ENCODE measurements around the gene HCCS.
"Not testable (repeated sequence)": the region's sequence is repeated elsewhere in the genome, so short reads cannot be mapped to it uniquely, and the experiment has no call there.

The HCCS gene

DNA sequence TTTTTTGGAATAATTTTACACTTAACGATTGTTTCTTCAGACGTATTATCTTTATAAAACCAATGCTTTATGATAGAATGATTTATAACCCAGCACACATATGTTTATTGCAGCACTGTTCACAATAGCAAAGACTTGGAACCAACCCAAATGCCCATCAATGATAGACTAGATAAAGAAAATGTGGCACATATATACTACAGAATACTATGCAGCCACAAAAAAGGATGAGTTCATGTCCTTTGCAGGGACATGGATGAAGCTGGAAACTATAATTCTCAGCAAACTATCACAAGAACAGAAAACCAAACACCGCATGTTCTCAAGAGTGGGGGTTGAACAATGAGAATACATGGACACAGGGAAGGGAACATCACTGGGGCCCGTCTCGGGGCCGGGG is 12.0 kb downstream of the HCCS start:
- FAIRE-seq; DNase-seq (ENCODE audit: low spot score): not testable (repeated sequence)

DNA sequence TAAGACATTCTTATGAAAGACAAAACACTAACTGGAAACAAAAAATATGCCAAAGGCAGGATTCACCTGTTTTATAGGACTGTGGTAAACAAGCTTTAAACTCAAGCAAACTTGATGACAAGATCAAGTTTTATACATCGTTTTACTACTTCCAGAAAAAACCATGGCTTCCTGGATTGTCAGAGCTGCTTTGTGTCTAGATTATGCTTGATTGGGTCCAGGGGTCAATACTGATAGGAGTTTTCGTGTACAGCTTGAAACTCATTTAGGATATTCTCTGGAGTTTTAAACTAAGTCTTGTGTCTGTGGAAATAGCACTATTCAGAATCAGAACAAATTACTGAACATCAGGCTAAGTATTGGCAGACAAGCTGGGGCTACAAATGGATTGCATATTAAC is 13.0 kb downstream of the HCCS start:
- no peak for DNase-seq (ENCODE audit: low spot score)
- FAIRE-seq = no peak

DNA sequence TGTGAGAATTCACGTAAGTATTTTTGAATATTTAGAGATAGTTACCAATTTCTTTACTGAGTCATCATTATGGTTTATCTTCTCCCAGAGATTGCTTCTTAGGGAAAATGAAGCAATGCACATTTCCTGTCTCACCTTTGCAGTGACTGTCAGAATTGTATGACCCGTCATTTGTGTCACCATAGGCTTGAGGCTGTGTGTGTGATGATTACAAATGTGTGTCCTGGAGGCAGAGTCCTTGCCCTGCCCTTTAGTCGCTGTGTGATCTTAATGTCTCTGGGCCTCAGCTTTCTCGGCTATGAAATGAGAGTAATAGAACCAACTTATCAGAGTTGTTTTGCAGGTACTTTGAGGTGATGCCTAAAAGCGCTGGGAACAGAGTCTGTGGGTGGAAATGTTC is 13.9 kb downstream of the HCCS start:
- DNase-seq (ENCODE audit: low spot score) (no peak), FAIRE-seq (no peak)

DNA sequence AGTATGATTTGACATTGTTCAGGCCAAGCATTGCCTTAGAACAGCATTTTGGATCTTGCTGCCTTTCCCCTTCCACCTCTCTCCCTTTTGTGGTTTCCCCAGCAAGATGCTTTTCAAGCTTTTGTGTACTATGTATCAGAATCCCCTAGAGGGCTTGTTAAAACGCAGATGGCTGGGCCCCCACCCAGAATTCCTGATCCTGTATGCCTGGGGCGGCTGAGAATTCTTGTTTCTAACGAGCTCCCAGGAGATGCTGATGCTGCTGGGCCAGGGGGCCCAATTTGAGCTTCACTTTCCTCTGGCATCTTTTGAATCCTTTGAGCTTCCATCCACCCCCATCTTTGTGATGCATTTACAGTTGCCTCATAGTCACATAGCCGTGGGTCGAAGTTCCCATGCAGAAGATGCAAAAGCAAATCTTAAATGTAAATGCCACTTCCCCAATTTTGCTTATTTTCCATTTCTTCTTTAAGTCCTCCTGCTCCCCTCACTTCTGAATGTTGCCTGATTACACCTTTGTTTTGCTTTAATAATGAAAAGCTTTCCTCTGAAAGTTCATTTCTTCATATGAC is 18.5 kb downstream of the HCCS start:
- FAIRE-seq (no peak), DNase-seq (ENCODE audit: low spot score) (no peak)

DNA sequence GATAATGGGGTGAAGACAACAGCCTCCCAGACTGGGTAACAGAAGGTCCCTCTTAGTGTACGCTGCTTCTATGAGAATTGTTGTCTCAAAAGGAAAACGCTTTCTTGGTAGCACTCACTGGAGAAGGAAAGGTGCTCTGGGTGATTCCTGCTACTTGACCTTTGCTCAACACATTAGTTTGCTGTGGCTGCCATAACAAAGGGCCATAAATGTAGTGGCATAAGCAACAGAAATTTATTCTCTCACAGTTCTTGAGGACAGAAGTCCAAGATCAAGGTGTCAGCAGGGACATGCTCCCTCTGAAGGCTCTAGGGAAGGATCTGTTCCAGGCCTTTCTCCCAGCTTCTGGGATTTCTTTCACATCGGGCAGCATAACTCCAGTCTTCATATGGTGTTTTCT is 19.0 kb downstream of the HCCS start:
- FAIRE-seq = no peak

DNA sequence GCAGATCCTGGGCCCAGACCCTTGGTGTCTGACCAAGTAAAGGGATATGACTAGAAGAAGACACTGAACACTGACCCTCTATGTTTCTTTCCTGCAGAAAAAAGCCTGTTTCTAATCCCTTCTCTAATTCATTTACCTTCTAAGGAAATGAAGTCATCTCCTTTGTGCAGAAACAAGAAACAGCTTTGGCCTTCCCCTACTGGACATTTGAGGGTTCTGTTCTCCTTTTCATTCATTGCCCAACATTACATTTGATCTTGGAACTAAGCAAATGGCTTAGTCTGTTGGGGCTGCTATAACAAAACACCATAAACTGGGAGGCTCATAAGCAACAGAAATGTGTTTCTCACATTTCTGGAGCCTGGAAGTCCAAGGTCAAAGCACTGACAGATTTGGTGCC is 20.0 kb downstream of the HCCS start:
- FAIRE-seq = no peak
- no peak for DNase-seq (ENCODE audit: low spot score)

More for the DNA sequence above, 19.0 kb downstream of the HCCS start:
- no peak for DNase-seq (ENCODE audit: low spot score)

DNA sequence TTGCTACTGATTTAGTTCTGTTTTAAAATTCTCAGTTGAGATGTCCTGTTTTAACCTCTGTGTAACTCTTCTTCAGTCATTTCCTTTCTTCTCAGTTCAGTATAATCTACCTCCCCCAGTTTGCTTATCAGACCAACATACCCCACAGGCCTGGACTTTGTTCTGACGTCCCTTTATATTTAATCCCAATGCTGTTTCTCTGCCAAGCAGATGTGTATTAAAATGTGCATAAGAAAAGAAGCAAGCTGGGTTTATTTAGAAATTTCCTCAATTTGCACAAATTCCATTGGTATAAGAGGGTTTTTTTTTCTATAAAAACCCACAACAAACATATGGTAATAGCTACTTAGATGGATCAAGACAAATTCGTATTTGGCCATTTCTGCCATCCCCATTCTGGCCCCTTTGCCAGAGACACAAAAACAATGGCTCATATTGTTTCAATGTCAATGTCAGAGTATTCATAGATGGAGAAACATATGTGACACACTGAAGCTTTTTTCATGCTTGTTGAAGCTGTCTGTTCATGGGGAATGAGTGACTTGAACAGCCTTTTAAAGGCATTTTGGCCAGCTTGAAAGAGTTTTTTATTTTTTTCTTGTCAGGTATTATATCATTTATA is 24.5 kb downstream of the HCCS start:
- DNase-seq (ENCODE audit: low spot score) (no peak), FAIRE-seq (no peak)

DNA sequence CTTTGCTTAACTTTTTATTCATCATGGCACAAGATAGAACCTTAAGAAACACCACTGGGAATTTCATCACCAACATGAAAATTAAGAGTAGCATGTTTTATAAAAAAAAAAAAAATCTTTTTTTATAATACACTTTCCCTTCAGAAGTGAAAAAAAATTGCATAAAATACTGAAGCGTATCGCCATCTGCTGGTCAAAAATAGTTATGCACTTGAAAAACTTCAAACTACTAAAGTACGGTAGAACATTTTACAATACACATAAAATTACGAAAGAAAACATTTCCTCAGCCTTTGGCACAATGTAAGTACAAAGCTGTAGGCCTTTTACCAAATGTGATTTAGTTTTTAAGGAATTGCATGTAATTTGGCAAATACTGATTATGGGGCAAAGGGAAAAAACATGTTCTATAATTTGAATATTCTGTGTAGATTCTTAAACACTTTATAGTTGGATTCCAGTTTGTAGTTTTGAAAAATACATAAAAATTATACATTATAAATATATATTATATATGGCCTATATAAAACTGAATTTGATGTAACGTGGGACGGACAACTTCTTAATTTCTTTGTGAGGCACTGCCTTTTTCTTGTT is 26.5 kb downstream of the HCCS start:
- no peak for DNase-seq (ENCODE audit: low spot score)
- FAIRE-seq = no peak

DNA sequence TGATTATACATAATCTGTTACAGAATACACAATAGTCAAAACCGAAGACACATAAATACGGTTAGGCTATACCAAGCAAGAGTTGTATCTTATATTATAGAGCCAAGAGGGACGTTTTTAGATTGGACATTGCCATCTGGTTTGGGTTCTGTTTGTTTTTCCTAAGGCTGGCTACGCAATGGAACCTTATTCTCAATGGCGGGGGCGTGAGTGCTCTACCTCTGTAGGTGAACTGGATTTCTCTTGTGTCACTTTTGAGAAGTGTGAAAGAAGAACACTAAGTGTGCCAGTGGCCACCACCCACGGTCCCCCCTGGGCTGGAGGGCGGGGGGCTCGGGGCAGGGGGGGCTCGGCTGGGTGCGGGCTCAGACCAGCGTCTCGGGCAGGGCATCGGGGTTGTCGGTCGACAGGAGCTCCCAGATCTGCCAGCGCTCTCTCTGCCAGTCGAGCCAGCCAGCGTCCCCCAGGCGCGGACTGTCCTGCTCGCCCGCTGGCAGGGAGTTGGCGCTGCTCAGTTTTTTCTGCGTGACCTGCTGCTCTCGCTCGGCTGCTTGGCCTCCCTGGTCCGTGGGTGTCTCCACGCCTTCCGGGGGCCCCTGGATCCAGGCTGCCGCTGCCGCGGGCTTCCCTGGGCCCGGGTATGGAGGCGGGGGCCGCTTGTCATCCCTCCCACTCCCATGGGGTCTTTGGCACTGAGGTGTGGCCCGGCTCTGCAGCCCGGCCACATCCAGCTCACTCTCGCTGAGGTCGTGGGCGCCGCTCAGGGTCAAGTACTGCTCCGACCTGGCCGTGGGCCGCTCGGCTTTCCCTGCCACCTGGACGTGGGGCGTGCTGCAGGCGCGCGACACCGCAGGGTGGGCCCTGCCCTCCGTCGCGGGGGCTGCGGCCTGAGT is 27.6 kb downstream of the HCCS start:
- no peak for DNase-seq (ENCODE audit: low spot score)
- FAIRE-seq = no peak

DNA sequence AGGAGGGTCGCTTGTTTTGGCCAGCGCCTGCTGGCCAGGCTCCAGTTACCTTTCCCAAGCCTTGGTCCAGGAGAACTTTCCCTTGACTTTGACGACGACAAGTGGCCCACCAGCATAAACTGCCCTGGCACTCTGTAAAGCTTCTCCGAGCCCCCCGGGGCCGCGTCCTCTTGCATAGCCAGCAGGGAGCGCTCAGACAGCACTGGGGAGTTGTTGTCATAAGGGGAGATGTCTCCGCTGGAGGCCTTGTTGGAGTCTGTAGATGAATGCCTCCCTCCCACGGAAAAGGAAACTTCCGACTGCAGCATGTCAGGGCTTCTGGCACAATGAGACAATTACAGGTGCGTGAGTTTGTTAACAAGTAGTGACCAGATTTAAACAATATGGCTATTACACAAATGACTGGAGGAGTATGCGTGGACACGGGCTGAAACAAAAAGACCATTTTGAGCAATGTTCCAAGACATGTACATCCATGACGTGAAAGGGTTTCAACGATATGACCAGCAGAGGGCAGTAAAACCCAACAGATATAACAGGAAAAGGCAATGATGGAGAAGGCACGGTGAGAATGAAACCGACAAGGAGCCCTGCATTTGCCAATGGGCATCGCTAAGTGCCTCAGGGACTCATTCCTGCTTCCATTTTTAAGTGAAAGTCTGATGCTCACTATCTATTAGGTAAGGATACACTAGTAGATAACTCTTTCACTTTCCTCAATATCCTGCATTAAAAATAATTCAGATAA is 33.0 kb downstream of the HCCS start:
- FAIRE-seq = no peak
- peak; percentile 35 for DNase-seq (ENCODE audit: low spot score)

DNA sequence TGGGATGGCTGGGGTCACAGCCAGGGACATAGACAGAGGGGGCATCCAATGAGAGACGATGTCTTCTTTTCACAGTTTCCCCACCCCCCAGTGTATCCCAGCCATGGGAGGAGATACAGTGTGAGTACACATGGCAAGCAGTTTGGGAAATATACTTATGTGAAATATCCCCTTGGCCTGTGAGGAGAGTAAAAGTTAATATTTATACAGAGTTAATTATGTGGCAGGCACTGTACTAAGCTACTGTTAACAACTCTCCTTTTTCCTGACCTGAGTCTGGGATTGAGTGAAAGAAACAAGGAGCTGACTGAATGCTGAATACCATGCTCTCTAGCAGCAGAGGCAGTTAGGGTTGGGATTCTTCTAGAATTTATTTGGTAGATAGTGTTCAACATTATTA is 35.3 kb downstream of the HCCS start:
- no peak for DNase-seq (ENCODE audit: low spot score)
- no peak for FAIRE-seq

DNA sequence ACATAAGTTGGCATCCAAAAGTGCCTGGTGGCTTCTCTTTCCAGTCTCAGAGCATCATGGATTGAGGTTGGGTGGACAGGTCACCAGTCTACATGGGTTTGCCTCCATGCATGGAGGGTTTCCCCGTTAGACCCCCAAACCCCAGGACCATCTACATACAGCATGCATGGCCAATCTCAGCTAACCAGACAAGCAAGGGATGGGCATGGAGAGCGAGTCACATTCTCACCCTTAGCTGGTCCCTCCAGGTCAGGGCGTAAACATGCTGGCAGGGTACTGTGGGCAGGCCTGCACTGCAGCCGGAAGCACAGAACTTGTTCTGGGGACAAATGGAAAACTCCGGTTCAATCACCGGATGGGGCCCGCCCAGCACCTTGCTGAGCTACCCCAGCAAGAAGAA is 37.3 kb downstream of the HCCS start:
- no peak for DNase-seq (ENCODE audit: low spot score)
- FAIRE-seq = no peak

DNA sequence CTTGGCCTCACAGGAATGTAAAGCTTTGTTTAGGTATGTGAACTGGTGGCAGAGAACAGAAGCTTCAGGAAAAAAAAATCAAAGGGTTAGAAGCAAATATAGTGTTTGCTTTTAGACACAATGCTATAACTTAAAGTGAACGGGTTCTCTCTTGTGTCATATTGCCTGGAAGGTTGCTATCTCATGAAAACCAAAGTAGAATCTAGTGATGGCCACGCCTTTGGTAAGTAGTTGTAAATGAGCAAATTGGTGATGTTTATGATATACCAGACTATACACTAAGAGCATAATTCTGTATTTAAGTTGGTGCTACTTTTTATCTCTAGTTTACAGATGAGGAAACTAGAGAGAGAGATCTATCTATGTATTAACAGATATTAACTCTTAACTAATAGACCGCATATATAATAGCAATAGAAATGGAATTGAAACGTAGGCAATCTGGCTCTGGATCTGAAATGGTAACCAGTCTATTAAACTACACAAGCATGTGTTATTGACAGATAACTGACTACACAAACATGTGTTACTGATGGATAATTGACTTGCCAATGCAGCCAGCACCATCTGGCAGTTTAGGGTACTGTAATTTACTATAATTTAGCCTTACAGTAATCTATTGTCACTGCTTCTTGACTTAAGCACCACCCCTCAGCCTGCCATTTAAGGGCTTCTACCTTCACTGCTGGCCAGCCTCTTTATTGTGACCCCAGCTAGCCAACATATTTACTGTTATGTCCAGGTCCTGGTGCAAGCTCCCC is 40.8 kb downstream of the HCCS start:
- FAIRE-seq = no peak

DNA sequence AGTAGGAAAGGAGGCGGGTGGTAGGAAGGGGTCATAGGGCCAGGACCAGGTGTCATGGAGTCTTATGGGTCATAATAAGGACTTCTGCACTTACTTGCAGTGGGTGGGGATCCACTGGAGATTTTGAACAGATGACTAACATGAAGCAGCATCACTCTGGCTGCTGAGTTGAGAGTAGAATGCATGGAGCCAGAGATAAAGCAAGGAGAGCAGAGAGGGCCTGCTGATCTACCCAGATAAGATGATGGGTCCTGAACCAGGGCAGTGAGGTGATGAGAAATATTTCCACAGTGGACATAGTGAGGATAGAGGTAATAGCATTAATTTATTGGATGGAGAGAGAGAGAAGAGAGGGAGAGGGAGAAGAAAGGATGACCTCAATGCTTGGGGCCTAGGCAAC is 48.0 kb downstream of the HCCS start:
- DNase-seq (ENCODE audit: low spot score) = no peak
- FAIRE-seq = no peak

More for the DNA sequence above, 40.8 kb downstream of the HCCS start:
- DNase-seq (ENCODE audit: low spot score) = no peak

DNA sequence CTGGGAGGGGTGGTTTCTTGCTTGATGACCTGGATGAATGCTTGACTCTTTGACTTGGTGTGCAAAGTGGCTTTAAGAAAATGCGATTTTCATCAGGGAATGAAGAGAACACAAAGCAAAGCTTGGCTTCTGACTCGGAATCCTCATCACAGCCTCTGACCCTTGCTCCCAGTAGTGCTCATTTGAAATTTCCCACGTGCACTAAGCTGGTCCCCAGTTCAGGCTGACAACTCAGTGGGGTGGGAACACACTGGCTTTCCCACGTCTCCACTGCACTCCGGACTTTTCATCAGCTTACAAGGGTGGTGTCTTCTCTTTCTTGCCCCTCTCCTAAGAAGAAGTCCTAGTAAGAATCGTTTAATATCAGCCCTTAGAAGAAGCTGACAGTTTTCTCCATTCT is 53.3 kb downstream of the HCCS start:
- DNase-seq (ENCODE audit: low spot score) (no peak), FAIRE-seq (no peak)

DNA sequence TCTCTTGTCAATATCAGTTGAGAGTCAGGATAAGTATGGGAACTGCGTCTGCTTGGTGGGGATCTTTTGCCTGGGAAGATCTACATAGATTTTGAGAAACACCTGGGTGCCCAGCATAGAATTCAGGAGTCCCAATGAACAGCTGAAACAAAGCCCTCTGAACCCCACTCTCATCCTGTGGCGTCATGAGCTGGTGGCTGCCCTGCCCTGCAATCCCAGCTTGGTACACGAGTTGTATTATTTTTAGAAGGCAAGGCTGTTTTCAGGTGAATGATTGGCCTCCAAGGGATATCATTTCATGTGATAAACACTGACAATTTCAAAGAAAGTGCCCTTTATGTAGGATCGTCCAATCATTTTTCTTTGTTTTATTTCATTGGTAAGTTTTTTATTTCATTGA is 60.8 kb downstream of the HCCS start:
- no peak for DNase-seq (ENCODE audit: low spot score)
- FAIRE-seq = no peak

DNA sequence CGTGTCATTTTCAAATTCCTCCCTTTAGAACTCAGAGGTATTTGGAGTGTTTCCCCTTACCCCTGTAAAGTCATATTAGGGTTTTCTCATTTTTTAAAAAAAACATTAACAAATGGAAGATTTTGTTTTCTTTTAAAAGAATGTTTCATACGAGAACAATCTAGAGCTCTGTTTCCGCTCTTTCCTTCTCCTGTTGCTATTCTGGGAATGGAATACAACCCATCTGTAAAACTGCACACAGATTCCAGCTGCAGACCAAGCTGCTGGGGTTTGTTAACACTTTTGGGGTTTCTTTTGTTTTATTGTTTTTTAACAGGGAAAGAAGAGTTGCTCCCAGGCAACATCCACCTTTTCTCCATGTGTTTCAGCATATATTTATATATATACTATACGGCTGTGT is 61.3 kb downstream of the HCCS start:
- FAIRE-seq (no peak), DNase-seq (ENCODE audit: low spot score) (no peak)
